GM12873 (cell line): ENCODE results near the gene ARFGEF2.

Experiments used
- TF ChIP-seq, protein P1 (sequence below): IDR thresholded peaks from 2 replicates; pipeline ENCODE4 v1.5.1; 2012; ENCODE audit warnings: low read depth, mild to moderate bottlenecking, moderate library complexity, low read length, control low read depth; ENCODE audit not compliant: insufficient read depth; ENCODE audit errors: missing control alignments

ARFGEF2 gene

DNA sequence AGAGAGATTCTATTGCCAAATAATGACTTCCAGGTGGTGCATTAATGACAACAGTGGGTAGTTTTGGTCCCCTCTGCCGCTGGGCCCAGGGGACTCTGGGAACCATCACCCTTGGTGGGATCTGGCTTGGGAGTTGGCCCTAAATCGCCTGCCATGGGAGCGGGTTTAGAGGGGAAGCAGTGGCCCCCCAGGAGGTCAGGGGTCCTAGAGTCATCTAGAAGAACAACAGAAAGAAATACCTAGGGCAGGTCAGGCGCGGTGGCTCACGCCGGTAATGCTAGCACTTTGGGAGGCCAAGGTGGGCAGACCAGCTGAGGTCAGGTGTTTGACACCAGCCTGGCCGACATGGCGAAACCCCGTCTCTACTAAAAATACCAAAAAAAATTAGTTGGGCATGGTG is 17.8 kb upstream of the ARFGEF2 start:
- TF ChIP-seq, protein P1, sequence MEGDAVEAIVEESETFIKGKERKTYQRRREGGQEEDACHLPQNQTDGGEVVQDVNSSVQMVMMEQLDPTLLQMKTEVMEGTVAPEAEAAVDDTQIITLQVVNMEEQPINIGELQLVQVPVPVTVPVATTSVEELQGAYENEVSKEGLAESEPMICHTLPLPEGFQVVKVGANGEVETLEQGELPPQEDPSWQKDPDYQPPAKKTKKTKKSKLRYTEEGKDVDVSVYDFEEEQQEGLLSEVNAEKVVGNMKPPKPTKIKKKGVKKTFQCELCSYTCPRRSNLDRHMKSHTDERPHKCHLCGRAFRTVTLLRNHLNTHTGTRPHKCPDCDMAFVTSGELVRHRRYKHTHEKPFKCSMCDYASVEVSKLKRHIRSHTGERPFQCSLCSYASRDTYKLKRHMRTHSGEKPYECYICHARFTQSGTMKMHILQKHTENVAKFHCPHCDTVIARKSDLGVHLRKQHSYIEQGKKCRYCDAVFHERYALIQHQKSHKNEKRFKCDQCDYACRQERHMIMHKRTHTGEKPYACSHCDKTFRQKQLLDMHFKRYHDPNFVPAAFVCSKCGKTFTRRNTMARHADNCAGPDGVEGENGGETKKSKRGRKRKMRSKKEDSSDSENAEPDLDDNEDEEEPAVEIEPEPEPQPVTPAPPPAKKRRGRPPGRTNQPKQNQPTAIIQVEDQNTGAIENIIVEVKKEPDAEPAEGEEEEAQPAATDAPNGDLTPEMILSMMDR: no peak

DNA sequence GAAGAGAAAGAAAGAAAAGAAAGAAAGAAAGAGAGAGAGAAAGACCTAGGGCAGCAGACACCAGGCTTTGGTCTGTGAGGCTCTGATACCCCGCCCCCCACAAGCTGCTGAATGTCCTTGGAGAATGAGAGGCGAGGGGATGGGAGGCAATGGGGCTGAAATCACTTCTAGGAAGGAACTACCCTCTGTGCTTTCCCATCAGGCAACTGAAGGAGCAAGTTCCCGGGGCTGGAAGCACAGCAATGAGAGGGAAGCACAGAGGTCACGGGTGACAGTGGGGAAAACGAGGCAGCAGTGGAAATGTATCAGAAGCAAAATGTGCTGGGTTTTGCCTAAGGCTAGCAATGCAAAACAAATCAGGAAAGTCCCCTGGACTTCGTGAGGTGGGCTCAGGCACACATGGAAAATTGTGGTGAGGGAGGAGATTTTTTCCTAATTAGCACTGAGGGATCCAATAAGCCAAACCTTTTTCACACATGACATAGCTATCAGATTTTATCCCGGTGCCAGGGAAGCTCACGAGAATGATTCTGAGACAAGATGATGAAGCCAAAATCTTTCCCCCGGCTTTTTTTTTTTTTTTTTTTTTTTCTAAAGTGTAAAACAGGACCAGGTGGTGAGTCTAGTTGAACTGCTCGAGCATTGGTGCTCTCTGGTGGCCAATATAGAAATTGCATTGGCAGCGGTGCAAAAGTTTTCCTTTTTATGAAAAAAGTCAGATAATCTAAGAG is 16.8 kb upstream of the ARFGEF2 start:
- TF ChIP-seq, protein P1: peak; percentile 70

DNA sequence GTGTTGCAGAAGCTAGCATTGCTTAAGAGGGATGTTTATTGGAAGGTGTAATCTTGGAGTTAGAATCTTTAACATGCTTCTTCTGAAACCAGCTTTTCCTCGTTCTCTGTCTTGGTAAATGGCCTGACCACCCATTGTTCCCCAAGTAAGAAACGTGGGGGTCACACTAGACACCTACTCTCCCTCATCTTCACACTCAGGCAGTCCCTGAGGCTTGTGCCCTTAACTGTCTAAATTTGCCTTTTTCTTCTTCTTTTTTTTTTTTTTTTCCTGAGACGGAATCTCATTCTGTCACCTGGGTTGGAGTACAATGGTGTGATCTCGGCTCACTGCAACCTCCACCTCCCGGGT is 16.2 kb upstream of the ARFGEF2 start:
- TF ChIP-seq, protein P1: no peak

DNA sequence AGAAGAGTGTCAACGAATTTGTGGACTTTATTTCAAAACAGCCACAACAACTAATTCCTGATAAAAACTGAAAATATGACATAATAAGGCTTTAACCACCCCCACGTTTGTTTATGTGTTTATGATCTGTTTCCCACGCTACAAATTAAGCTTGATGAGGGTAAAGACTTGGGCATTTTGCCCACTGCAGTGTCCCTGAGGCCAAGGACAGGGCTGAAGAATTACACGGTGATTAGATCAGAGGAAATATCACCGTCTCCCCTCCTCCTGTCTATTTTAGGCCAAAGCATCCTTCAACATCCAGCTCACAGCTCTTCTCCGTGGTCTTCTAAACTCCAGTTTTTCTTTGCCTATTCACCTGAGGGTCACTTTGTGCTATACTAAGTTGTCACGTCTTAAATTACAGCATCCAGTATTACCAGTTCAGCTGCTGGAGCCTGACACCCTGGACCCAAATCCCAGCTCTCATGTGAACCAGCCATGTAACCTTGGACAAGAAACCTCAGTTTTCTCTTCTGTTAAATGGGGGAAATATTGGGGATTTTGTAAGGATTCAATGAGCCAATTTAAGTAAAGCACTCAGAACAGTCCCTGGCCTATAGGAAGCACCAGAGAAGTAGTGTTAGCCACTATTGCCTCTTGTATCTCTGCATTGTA is 15.2 kb upstream of the ARFGEF2 start:
- TF ChIP-seq, protein P1: no peak

DNA sequence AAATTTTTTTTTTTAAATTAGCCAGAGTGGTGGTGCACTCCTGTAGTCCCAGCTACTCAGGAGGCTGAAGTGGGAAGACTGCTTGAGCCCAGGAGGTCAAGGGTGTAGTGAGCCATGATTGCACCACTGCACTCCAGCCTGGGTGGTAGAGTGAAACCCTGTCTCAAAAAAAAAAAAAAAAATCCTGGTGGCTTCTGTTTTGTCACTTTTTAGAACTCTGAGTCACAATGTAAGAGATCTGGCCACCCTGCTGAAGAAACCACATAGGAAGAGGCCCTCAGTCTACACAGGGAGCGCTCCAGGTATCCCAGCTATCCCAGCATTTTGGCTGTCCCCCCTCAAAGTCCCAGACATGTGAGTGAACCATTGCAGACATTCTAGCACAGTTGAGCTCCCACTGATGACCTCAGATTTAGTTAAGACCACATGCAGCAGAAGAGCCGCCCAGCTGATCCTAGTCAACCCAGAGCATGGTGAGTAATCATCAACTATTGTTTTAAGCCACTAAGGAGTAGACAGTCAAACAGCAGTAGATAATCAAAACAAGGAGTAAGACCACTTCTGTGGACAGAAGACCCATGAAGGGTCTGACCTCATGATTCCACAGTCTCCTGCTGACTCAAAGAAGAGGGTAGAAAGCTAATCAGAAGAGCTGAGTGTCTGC is 12.7 kb upstream of the ARFGEF2 start:
- TF ChIP-seq, protein P1: no peak

DNA sequence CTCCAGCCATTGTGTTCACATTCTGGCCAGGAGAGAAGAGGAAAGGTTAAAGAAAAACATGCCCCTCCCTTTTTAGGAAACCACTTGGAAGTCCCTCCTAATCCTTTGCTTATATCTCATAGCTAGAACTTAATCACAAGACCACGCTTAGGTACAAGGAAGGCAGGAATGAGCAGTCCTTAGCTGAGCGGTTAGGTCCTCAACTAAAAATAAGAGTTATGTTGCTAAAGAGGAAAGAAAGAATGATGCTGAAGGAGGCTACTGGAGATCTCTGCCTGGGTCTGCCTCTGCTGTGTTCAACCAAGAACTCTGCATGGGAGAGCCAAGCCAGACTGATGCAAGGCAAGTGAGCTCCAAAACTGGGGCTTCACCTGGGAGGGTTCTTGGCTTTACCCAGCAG is 11.6 kb upstream of the ARFGEF2 start:
- TF ChIP-seq, protein P1: no peak

DNA sequence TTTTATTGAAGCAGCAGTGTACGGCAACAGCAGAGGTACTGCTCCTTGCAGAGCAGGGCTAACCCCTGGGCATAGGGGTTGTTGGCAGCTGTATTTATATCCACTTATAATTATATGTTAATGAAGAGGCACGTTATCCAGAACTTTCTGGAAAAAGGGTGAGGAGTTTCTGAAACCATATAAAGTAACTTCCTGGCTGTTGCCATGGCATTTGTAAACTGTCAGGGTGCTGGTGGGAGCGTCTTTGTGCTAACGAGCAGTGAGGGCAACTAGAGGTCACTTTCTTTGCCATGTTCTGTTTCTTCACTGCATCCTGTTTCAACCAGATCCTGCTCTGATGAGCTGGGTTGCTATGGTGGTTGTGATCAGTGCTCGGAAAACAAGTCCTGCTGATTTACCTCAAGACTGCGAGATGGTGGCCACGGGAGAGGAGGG is 11.1 kb upstream of the ARFGEF2 start:
- TF ChIP-seq, protein P1: no peak
